Adipocyte (in vitro differentiated cells): Measurements from ENCODE around the gene SLC12A2.

Experiments used
- DNase-seq: peaks from one replicate; pipeline ENCODE4 v3.0.0-alpha.2; 2015; ENCODE audit warnings: low read depth
- H3K27me3 ChIP-seq: replicated peaks from 2 replicates; pipeline ENCODE4 v1.7.0; 2013; ENCODE audit warnings: mild to moderate bottlenecking, low read length, moderate library complexity; ENCODE audit not compliant: control insufficient read depth, insufficient read depth
- H3K36me3 ChIP-seq: 2 replicates; pipeline ENCODE4 v1.7.0; 2013; ENCODE audit warnings: low read length, mild to moderate bottlenecking, moderate library complexity; ENCODE audit not compliant: control insufficient read depth, insufficient read depth, severe bottlenecking
- H3K4me1 ChIP-seq: 2 replicates; pipeline ENCODE4 v1.7.0; 2013; ENCODE audit warnings: mild to moderate bottlenecking, low read length, moderate library complexity; ENCODE audit not compliant: control insufficient read depth, insufficient read depth
- H3K4me3 ChIP-seq: 2 replicates; pipeline ENCODE4 v1.7.0; 2013; ENCODE audit warnings: mild to moderate bottlenecking, low read length, moderate library complexity
- H3K9ac ChIP-seq: 2 replicates; pipeline ENCODE4 v1.7.0; 2013; ENCODE audit warnings: mild to moderate bottlenecking, low read length, moderate library complexity
- H3K9me3 ChIP-seq: 2 replicates; pipeline ENCODE4 v1.7.0; 2013; ENCODE audit warnings: mild to moderate bottlenecking, low read length, moderate library complexity; ENCODE audit not compliant: control insufficient read depth

The SLC12A2 gene

GRCh38 chr5:128208436-128208835 is 124.9 kb downstream of the SLC12A2 start:
- Histone ChIP-seq H3K9me3 (no peaks in the 10 kb centered on the region), H3K36me3 (no peaks in the 10 kb centered on the region), H3K27me3 (no peaks in the 10 kb centered on the region), H3K9ac (no peak overlapping the region), H3K4me3 (no peak overlapping the region), H3K4me1 (peaks cover 6% of the 10 kb centered on the region)
- DNase-seq: no peak

GRCh38 chr5:128212191-128212806 is 128.7 kb downstream of the SLC12A2 start:
- Histone ChIP-seq H3K27me3 (no peaks in the 10 kb centered on the region), H3K36me3 (no peaks in the 10 kb centered on the region), H3K4me1 (peaks cover 4% of the 10 kb centered on the region), H3K9ac (no peak overlapping the region), H3K9me3 (no peaks in the 10 kb centered on the region), H3K4me3 (no peak overlapping the region)
- DNase-seq: no peak

DNA sequence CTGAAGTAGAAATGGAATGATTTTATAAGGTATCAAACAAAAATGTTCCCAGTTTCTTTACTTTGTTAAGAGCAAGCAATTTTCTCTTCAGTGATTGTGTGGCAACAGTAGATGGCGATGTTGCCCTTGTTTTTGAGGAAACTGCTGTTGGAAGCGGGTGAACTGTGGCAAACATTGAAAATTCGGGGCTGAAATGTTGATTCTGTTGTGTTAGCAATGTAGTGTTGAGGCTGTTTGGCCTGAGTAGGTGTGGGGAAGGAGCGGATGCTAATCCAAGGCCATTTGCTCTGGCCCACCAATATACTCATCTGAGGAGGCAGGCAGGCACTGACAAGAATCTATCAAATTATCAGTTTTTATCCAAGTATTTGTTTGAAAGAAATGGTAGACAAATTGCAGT is 129.8 kb downstream of the SLC12A2 start:
- H3K27me3 ChIP-seq: no peaks in the 10 kb centered on the region
- H3K4me1 ChIP-seq: peaks cover 7% of the 10 kb centered on the region
- no peak overlapping the region for H3K4me3 ChIP-seq
- H3K9ac ChIP-seq: no peak overlapping the region
- no peaks in the 10 kb centered on the region for H3K36me3 ChIP-seq
- DNase-seq: peak; percentile 88
- H3K9me3 ChIP-seq: no peaks in the 10 kb centered on the region

- Histone ChIP-seq H3K4me1 (peaks cover 7% of the 10 kb centered on the region), H3K4me3 (no peak overlapping the region), H3K9me3 (no peaks in the 10 kb centered on the region), H3K9ac (no peak overlapping the region), H3K27me3 (no peaks in the 10 kb centered on the region), H3K36me3 (no peaks in the 10 kb centered on the region)
- DNase-seq: no peak
These were observed 130.3 kb downstream of the SLC12A2 start for GRCh38 chr5:128213833-128214232.

DNA sequence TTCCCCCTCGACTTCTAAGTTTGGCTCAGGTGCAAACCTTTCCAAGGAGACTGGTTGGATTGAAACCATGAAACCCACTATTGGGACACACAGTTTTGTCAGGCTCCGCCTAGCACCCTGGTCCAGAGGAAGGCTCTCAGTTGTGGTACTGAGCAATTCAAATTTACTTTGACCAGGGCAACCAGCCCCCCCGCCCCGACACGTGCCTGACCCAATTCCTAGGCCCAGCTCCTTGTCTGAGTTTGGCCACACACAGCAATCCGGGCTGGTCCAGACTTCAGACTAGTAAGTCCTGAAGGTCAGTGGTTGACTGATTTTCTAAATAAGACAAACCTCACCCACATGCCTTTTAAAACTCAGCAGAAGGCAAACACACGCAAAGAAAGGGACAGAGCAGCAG is 132.7 kb downstream of the SLC12A2 start:
- H3K27me3 ChIP-seq: no peaks in the 10 kb centered on the region
- no peaks in the 10 kb centered on the region for H3K9me3 ChIP-seq
- peaks cover 7% of the 10 kb centered on the region for H3K4me1 ChIP-seq
- H3K36me3 ChIP-seq: no peaks in the 10 kb centered on the region
- no peak overlapping the region for H3K4me3 ChIP-seq
- DNase-seq: no peak
- no peak overlapping the region for H3K9ac ChIP-seq

- Histone ChIP-seq H3K9ac (no peak overlapping the region), H3K27me3 (no peaks in the 10 kb centered on the region), H3K36me3 (no peaks in the 10 kb centered on the region), H3K4me3 (no peak overlapping the region), H3K9me3 (no peaks in the 10 kb centered on the region), H3K4me1 (peaks cover 7% of the 10 kb centered on the region)
- peak; percentile 51 for DNase-seq
These were observed 133.4 kb downstream of the SLC12A2 start for GRCh38 chr5:128216860-128217531.

GRCh38 chr5:128220841-128221240 is 137.3 kb downstream of the SLC12A2 start:
- no peak overlapping the region for H3K4me3 ChIP-seq
- no peak for DNase-seq
- H3K4me1 ChIP-seq: peaks cover 17% of the 10 kb centered on the region
- H3K36me3 ChIP-seq: no peaks in the 10 kb centered on the region
- no peaks in the 10 kb centered on the region for H3K9me3 ChIP-seq
- H3K9ac ChIP-seq: no peak overlapping the region
- no peaks in the 10 kb centered on the region for H3K27me3 ChIP-seq

DNA sequence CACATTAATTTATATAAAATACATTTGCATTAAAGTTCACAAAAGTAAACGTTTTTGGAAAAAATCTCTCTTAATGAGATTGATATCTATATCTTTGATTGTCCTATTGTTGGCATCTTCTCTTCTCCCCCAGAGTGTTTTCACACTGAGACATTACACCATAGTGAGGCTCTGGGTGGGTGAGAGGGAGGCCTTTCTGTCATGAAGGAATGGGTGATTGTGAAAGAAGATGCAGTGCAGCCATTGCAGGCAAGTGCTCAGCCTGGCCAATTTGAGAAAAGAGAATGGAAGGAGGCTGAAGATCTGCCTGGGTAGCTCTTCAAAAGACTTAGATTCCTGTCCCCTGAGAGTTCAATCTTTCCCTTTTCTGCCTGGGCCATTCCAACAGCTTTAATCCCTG is 140.8 kb downstream of the SLC12A2 start:
- Histone ChIP-seq H3K36me3 (no peaks in the 10 kb centered on the region), H3K9ac (no peak overlapping the region), H3K9me3 (no peaks in the 10 kb centered on the region), H3K4me3 (no peak overlapping the region), H3K4me1 (peaks cover 25% of the 10 kb centered on the region), H3K27me3 (no peaks in the 10 kb centered on the region)
- peak; percentile 70 for DNase-seq

GRCh38 chr5:128225245-128226030 is 141.9 kb downstream of the SLC12A2 start:
- no peak for DNase-seq
- Histone ChIP-seq H3K9ac (no peak overlapping the region), H3K4me1 (peaks cover 25% of the 10 kb centered on the region), H3K36me3 (no peaks in the 10 kb centered on the region), H3K4me3 (no peak overlapping the region), H3K9me3 (no peaks in the 10 kb centered on the region), H3K27me3 (no peaks in the 10 kb centered on the region)

GRCh38 chr5:128228008-128228407 is 144.4 kb downstream of the SLC12A2 start:
- Histone ChIP-seq H3K9me3 (peaks cover 5% of the 10 kb centered on the region), H3K36me3 (no peaks in the 10 kb centered on the region), H3K27me3 (no peaks in the 10 kb centered on the region), H3K4me1 (peaks cover 25% of the 10 kb centered on the region), H3K9ac (no peak overlapping the region), H3K4me3 (no peak overlapping the region)
- peak; percentile 56 for DNase-seq

GRCh38 chr5:128228521-128228920 is 145.0 kb downstream of the SLC12A2 start:
- peaks cover 25% of the 10 kb centered on the region for H3K4me1 ChIP-seq
- no peak for DNase-seq
- H3K4me3 ChIP-seq: no peak overlapping the region
- no peaks in the 10 kb centered on the region for H3K27me3 ChIP-seq
- H3K9ac ChIP-seq: no peak overlapping the region
- H3K9me3 ChIP-seq: peaks cover 5% of the 10 kb centered on the region
- no peaks in the 10 kb centered on the region for H3K36me3 ChIP-seq
